ENCODE data around the gene SCOC.
A peak's percentile ranks its signal among the peaks of the same experiment; 100 is the strongest.

Gene SCOC

DNA sequence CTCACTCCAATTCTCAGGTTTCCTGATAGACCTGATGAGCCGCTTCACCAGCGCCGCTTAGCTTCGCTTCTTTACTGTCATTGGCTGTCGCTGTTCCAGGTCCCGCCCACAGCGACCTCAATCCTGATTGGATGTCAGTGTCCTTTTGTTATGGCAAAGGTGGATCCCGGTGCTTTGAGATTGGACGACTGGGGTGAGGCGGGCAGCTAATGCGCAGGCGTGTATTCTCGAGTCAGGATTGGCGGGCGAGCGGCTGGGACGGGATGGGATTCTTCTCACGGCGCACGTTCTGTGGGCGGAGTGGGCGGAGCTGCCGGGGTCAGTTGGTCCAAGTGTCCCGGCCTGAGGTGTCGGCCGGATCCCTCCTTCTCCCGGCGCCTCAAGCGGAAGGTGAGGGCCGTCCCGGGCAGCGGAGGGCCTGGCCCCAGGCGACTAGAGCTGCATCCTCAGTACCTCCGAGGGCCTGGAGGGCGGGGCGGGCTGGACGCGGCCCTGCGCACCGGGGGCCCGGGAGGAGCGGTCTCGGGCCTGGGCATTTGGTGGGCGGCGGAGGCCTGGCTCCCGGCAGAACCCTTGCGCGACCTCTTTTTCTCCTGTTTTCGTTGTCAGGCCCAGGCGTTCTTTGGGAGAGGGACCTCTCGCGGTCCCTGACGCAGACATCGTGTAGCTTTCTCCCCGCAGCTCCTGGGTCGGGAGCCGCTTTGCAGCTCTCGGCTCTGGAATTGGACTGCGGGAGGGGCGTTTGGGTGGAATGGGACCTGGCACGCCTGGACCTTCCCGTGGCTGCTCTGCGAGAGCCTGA lies at the start of gene SCOC:
Gene SCOC, plus strand, starts transcription at position 319 of the 802 bp plus-strand sequence. CDS start 5,525 bp downstream, outside the sequence.
- peak; percentile 94 for DNase-seq (ENCODE audit: low read depth, low spot score)

DNA sequence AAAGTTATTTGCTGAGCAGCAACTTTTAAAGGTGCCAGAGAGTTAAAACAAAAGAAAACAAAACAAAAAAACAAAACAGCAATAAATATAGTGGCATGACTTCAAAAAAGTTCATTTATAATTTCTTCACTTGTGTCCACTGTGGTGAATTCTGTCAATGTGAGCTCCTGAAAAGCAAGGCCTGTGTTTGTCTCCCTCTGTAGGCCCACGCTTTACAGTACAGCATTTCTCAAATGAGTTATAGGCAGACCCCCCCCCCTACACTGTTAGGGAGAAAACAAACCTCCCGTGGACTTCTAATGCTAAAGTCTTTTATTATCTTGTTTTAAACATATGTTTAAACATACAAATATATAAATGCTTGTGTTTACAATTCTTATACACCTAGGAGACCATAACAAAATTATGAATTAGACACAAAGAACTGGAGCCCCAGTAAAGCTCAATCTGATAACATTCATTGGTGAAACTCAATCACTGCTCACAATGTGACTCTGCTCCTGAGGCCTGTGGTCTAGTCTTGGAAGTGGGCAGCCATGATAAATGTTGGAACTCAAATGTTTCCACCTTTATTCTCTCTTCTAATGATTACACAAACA lies 47.0 kb upstream of the SCOC start:
- DNase-seq (ENCODE audit: low read depth, low spot score): no peak

DNA sequence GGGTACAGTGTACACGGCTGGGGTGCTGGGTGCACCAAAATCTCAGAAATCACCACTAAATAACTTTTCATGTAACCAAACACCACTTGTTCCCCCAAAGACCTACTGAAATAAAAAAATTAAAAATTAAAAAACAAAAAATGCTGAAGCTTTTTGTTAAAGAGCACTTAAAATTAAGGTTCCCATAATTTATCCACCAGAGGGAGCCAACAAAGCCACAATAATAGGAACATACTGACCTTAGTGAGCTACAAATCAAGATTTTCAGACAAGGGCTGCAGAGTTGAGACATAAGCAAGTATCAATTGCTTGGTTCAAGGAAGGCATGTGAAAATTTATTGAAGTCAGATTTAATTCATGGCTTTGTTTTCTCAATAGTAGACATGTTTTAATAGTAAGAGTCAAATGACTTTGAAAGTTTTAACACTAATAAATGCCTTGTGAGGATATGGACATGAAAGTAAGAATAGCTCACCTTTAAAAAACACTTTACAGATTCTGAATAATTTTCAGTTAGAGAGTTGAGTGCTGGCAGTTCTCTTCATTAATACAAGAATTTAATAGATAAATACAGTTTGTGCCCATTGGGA lies 43.0 kb upstream of the SCOC start:
- DNase-seq (ENCODE audit: low read depth, low spot score): no peak

DNA sequence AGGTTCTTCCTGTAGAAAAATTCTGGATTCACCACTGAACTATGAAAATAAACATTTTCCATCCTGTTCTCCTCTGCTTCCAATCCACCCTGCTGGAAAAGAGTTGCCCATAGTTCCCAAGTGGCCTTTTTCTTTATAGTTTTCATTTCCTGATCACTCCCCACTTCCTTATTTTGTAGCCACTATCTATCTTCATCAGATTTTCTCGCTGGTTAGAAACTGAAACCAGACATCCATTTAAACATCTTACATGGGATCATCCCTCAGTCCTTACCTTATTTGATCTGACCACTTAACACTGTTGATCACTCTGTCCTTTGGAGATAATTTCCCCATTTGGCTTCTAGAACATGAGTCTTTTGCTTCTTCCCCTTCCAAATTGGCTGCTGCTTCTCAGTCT lies 42.2 kb upstream of the SCOC start:
- no peak for DNase-seq (ENCODE audit: low read depth, low spot score)

DNA sequence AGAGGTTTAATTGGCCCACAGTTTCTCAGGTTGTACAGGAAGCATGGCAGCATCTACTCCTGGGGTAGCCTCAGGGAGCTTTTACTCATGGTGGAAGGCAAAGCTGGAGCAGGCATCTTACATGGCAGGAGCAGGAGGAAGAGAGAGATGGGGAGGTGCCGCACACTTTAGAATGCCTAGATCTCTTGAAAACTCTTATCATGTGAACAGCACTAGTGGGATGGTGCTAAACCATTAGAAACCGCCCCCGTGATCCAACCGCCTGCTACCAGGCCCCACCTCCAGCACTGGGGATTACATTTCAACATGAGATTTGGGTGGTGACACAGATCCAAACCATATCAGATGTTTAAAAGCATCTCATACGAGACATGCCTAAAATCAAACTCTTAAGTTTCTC lies 41.6 kb upstream of the SCOC start:
- no peak for DNase-seq (ENCODE audit: low read depth, low spot score)

DNA sequence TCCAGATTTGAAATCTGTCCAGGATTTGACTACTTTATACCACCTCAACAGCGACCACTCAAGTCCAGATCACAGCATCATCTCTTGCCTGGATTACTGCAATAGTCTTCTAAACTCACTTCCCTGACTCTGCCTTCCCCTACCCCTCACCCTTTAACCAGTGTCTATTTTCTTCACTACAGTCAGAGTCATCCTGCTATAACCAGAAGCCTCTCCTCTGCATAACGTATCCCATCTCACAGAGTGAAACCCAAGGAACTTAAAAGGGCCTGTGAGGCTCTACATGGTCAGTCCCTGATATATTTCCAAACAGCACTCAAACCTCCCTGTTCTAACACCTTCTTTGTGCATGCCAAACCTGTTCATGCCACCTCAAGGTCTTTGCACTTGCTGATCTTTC lies 40.7 kb upstream of the SCOC start:
- DNase-seq (ENCODE audit: low read depth, low spot score): no peak

DNA sequence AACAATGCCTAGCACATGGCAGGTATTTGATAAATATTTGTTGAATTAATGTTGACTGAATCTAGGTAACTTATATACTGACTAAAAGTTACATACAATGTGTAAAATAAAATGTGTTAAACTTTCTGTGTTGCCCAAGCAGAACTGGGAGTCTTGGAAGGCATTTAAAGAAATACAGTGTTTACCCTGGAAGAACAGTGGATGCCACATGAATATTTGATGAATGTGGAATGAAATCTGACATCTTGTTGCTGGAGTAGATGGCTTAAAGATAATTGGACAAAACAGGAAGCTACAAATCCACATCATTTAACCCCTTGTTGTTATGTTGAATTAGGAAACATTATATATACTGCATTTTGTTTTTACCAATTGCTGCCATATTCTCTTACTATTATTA lies 39.9 kb upstream of the SCOC start:
- no peak for DNase-seq (ENCODE audit: low read depth, low spot score)

DNA sequence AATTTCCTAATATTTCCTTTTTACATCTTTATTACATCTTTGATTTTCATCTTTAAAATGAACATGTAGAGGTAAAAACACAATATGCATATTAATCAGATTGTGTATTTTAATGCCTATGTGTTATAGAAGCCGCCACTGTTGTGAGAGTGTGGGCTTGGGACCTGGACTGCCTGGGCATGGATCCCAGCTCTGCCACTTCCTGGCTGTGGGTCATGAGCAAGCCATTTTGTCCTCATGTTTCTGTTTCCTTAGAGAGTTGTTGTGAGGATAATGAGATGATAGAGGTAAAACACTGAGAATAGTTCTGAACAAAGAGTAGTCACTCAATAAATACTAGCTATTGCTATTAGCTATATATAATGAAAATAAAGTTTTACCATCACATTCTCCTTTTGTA lies 38.4 kb upstream of the SCOC start:
- no peak for DNase-seq (ENCODE audit: low read depth, low spot score)

DNA sequence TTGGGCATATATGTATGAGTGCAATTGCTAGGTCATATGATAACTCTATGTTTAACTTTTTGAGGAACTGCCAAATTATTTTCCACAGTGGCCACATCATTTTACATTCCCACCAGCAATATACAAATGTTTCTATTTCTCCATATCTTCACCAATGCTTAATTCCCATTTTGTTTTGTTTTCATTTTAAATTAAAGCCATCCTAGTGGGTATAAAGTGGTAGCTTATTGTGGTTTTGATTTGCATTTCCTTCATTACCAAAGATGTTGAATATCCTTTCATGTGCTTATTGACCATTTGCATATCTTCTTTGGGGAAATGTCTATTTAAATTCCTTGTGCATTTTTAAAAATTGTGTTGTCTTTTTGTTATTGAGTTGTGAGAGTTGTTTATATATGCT lies 36.7 kb upstream of the SCOC start:
- DNase-seq (ENCODE audit: low read depth, low spot score): no peak

DNA sequence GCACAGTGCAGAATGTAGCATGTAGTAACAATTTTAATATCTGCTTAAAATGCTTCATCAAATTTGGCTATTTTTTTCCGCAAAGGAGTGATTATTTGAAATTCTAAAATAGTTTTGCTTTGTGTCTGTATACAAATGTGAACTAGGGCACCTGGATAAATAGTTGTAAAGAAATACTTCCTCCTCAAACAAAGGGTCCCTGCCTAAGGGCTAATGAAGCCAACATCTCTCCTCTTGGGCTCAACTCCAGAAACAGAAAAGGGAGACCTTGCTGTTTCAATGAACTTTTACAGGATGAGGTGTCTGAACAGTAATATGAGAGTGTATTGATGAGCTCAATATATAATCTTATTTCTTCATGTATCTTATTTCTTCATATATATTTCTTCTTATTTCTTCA lies 30.8 kb upstream of the SCOC start:
- no peak for DNase-seq (ENCODE audit: low read depth, low spot score)

DNA sequence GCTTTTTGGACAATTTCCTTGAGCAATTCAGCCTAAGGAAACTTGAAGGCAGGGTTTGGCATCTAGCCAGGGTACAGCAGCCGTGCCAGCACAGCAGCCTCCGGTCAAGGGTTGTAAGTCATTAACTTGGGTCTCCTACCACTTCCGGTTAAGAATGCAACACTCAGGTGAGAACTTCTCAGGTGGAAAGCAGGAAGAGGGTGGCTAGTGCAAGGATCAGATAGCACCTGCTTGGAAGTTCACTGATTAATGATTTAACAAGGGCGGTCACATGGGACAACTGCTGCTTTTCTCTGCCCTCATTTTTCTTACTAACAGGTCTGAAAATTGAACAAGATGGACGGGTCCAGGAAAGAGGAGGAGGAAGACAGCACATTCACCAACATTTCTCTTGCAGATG lies 30.1 kb upstream of the SCOC start:
- no peak for DNase-seq (ENCODE audit: low read depth, low spot score)

DNA sequence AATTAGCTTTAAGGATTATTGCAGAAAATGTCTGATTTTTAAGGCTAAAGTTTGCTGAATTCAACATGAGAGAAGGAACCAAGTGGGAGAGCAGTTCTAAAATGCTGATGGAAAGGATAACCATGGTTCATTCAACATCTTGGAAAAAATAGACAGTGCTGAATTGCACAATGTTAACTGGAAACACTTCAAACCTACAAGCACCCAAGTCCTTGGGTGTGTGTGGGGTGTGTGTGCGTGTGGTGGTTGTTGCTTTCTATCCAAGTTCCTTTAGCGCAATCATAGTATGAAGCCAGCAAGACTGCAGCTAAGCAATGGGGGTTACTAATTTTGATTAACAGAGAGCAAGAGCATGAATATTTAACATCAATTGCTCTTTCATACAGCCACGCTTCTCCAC lies 29.3 kb upstream of the SCOC start:
- DNase-seq (ENCODE audit: low read depth, low spot score): no peak

DNA sequence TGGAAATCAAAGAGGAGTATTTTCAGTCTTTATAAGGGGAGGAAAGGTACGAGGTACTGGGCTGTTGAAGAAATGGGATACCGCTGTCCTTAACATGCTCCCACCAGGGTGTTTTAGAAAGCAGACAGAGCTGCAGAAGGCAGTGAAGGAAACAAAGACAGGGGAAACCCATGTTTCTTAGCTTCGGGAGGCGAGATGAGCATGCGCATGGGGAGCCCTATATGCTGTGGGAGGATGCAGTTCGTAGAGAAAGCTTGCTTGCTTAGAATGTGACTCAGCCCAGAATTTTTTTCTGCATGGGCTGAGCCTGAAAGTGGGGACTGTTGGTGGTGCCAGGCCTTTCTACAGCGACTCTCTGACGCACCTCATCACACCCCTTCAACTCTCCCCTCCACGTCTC lies 28.8 kb upstream of the SCOC start:
- no peak for DNase-seq (ENCODE audit: low read depth, low spot score)

DNA sequence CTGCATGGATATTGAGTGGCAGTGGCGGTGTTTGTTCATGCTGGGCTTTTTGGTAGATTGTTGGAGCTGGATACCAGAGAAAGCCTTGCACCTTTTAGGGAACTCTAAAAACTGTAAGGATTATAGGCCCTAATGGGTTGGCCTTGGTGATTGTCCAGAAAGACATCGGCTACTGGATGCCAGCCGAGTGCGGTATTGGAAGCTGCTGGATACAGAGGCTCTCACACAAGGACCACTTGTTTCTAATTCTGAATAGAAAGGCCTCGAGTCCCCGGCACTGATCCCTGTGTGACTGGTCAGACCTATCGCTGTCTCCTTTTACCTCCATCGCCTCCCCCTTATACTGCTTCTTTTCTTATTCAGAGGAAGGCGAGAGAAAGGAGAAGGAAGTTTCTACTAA lies 27.3 kb upstream of the SCOC start:
- DNase-seq (ENCODE audit: low read depth, low spot score): no peak

DNA sequence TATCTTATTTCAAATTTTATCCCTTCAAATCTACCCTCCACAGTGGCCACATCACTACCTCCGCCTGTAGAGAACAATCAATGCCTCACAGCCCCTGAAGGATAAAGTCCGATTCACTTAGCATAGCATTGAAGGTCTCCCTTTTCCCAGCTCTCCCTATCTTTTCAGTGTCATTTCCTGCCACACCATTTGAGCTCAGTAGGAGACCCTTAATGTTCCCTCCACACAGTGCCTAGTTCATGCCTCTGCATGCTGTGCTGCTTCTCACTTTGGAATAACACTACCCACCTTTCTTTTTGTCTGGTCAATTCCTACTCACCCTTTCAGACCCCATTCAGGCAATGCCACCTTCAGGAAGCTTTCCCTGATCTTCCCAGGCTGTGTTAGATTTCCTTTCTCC lies 23.6 kb upstream of the SCOC start:
- DNase-seq (ENCODE audit: low read depth, low spot score): no peak

DNA sequence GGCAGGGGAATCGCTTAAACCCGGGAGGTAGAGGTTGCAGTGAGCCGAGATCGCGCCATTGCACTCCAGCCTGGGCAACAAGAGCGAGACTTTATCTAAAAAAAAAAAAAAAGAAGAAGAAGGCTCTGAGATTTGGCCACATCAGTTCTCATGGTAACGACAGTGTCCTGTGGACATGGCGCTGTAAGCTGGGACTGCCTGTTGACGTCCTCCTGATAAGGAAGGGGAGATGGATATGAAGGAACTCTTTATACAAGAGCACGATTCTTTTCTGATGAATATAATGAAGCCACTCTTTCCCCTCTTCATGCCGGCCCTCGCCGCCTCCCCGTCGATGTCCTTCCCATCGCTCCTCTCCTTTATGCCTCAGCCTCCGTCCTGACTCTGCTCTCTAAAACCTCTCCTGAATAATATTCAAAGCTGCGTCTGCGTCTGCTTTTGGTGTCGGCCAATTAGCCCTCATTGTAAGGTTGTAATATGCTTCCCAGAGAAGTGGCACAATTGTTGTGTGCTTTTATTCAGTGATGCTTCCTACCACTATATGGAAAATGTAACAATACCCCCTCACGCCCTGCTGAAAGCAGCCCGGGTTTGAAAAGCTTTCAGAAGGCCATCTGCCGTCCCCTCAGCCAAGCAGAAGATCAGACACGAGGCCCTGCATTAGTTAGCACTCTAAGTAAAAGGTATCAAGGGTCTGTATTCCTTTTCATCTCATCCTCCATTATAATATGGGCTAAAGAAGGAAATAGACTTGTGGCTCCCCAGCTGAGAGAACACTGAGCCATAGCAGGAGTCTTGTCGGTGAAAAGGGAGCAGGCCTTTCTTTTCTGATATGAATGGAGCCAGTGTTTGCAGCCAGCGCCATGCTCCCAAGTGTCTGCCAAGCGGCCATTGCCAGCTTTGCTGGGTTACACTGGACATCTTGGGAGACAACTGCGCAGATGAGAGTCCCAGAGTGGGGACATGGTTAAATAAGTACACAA lies 22.1 kb upstream of the SCOC start:
- no peak for DNase-seq (ENCODE audit: low read depth, low spot score)

DNA sequence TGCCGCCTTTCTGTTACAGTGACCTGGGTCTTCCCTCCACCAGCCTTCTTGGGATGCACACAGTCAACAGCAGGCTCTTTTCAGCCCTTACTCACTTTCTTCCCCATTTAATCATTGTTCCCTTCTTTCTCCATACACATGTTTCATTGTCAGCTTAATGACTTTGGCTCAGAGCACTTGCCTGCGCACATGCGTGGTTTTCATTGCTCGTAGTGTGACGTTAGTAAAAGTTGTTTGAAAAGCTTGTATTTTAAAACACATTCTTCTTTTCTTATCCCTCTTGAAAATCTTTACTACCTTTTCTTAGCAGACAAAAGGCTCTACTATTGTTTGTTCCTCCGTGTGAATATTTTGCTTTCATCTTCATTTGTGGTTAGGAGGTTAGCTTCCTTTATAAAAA lies 19.7 kb upstream of the SCOC start:
- DNase-seq (ENCODE audit: low read depth, low spot score): no peak

DNA sequence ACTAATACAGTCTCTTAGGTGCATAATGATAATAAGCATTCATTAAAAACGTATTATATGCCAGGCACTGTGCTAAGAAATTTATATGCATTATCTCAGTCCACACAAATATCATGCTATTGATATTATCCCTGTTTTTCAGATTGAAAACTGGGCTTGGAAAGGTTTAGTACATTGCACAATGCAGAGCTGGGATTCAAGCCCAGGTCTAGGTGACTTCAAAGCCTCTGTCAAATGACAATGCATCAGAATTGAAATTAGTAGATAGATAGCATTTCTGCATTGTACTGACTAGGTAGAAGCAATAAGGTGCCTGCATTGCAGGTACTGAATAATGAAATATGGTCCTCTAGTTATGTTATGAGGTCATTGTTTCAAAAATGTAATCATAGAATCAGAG lies 18.2 kb upstream of the SCOC start:
- no peak for DNase-seq (ENCODE audit: low read depth, low spot score)

DNA sequence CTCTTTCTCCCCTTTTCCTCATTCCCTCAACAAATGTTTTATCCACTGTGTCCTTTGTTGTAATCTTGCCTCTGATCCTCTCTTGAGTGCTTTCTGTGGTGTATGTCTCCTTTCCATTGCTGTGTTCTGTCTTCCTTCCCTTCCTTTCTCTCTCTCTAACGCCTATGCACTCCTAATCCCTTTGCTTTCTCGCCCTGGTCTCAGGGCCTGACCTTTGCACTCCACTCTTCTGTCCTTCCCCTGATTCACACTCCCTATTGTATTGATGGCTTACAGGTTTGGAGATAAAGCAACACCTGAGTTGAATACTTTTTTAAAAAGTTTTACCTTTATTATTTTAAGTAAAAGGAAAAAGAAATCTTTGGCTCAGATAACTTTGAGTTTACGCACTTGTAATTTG lies 15.6 kb upstream of the SCOC start:
- no peak for DNase-seq (ENCODE audit: low read depth, low spot score)

DNA sequence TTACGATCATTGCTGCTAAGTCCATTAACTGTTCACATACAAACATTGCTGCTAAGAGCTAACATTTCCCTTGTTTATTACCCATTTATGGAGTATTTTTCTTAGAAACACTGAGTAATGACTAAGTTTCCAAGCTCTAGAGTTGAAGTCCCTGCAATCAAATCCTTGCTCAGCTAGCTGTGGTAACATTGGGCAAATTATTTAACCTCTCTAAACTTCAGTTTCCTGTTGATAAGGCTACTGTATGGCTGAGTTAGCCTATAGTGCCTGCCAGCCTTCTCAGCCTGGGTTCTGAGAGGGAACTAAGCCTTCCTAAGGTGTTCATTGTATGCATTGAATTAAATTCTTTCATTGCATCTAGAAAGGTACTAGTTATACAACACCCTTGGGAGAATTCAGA lies 15.2 kb upstream of the SCOC start:
- no peak for DNase-seq (ENCODE audit: low read depth, low spot score)

DNA sequence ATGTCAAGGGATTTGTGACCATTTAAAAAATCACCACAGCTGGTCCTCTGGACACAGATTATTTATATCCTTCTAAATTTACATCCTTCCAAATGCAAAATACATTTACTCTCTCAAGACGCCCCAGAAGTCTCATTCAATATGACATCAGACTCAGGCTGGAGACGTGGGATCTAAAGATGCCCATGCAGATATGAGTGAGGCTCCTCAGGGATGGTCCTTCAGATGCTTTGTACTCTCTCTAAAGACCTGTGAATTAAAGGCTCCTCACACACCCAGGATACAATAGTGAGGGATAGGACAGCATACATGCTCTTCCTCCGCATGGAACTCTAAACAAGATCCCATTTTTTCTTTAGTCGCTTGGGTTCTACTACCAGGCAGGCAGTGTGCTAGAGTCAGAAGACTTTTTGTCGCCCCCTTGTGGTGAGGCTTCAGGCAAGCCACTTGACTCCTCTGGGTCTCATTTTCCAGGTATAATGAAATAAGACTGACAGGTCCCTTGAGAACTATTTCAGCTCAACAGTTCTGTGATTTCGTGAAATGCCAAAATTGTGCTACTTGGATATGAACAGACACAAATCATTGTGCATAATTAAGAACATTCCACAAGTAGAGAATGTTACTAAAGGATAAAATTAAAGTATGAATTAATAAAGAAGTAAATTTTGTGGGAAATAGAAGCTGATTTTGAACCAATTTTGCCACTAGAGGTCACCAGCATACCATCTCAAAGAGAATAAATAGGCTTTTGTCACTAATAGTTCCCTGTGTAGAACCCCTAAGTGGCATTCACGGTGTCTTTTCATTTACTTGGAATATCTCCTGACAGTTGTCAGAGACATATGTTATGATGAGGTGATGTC lies 13.7 kb upstream of the SCOC start:
- DNase-seq (ENCODE audit: low read depth, low spot score): peak; percentile 68
